ENCODE results near the gene ZMYND8.
"Not testable (repeated sequence)": the region's sequence is repeated elsewhere in the genome, so short reads cannot be mapped to it uniquely, and the experiment has no call there.

ZMYND8 gene

GRCh38 chr20:47262008-47262364 lies 94.5 kb downstream of the ZMYND8 start:
- H3K9ac ChIP-seq (ENCODE audit: low read length): peak overlapping the region; percentile 64
- peak overlapping the region; percentile 62 for H3K4me2 ChIP-seq (ENCODE audit: low read length)
- no peaks in the 10 kb centered on the region for H3K27me3 ChIP-seq (ENCODE audit: insufficient read depth, low read length)
- peaks cover 73% of the 10 kb centered on the region for H3K36me3 ChIP-seq (ENCODE audit: insufficient read depth, low read length)
- H3F3A ChIP-seq (ENCODE audit: insufficient read depth, low read length): 0 out of 2 replicates have a peak, but pooled peaks cover 4% of the 10 kb centered on the region
- peaks cover 24% of the 10 kb centered on the region for H3K79me2 ChIP-seq (ENCODE audit: insufficient read depth, low read length)
- peak overlapping the region; percentile 51 for H3K4me3 ChIP-seq (ENCODE audit: low read depth, low read length, poor library complexity, severe bottlenecking)
- no peaks in the 10 kb centered on the region for H3K9me3 ChIP-seq (ENCODE audit: low read length)
- H4K20me1 ChIP-seq (ENCODE audit: insufficient read depth, low read length): no peaks in the 10 kb centered on the region
- no peak overlapping the region for H2AFZ ChIP-seq (ENCODE audit: low read length)
- no peak for TF ChIP-seq EZH2 (IDR thresholded peaks at IDR 0.05; ENCODE audit: borderline replicate concordance, low read length)
- no peak for TF ChIP-seq CTCF (IDR thresholded peaks at IDR 0.05; ENCODE audit: low read length)
- H3K27ac ChIP-seq (ENCODE audit: low read depth, low read length, poor library complexity, severe bottlenecking): peak overlapping the region; percentile 97
- H3K4me1 ChIP-seq (ENCODE audit: insufficient read depth, low read length, severe bottlenecking): peaks cover 77% of the 10 kb centered on the region
- no peaks in the 10 kb centered on the region for H3K9me2 ChIP-seq (ENCODE audit: low read depth, low read length)

GRCh38 chr20:47261161-47261774 lies 95.2 kb downstream of the ZMYND8 start:
- Histone ChIP-seq H3K27ac (ENCODE audit: low read depth, low read length, poor library complexity, severe bottlenecking) (peak overlapping the region; percentile 97), H3K4me2 (ENCODE audit: low read length) (peak overlapping the region; percentile 62), H3K9ac (ENCODE audit: low read length) (peak overlapping the region; percentile 64), H3K4me3 (ENCODE audit: low read depth, low read length, poor library complexity, severe bottlenecking) (peak overlapping the region; percentile 51), H3K36me3 (ENCODE audit: insufficient read depth, low read length) (peaks cover 72% of the 10 kb centered on the region), H3K79me2 (ENCODE audit: insufficient read depth, low read length) (peaks cover 24% of the 10 kb centered on the region), H3K4me1 (ENCODE audit: insufficient read depth, low read length, severe bottlenecking) (peaks cover 69% of the 10 kb centered on the region)
- H3K27me3 ChIP-seq (ENCODE audit: insufficient read depth, low read length); H3F3A ChIP-seq (ENCODE audit: insufficient read depth, low read length); H3K9me2 ChIP-seq (ENCODE audit: low read depth, low read length); H3K9me3 ChIP-seq (ENCODE audit: low read length); H2AFZ ChIP-seq (ENCODE audit: low read length); H4K20me1 ChIP-seq (ENCODE audit: insufficient read depth, low read length): not testable (repeated sequence)

GRCh38 chr20:47260540-47261126 lies 95.9 kb downstream of the ZMYND8 start:
- Histone ChIP-seq H3K27ac (ENCODE audit: low read depth, low read length, poor library complexity, severe bottlenecking) (peak overlapping the region; percentile 97), H3K79me2 (ENCODE audit: insufficient read depth, low read length) (peaks cover 24% of the 10 kb centered on the region), H3K36me3 (ENCODE audit: insufficient read depth, low read length) (peaks cover 68% of the 10 kb centered on the region), H3K4me1 (ENCODE audit: insufficient read depth, low read length, severe bottlenecking) (peaks cover 64% of the 10 kb centered on the region)
- H3K4me3 ChIP-seq (ENCODE audit: low read depth, low read length, poor library complexity, severe bottlenecking); H2AFZ ChIP-seq (ENCODE audit: low read length); H3K4me2 ChIP-seq (ENCODE audit: low read length); H4K20me1 ChIP-seq (ENCODE audit: insufficient read depth, low read length); H3K9me3 ChIP-seq (ENCODE audit: low read length); H3K27me3 ChIP-seq (ENCODE audit: insufficient read depth, low read length); H3K9ac ChIP-seq (ENCODE audit: low read length); H3F3A ChIP-seq (ENCODE audit: insufficient read depth, low read length); H3K9me2 ChIP-seq (ENCODE audit: low read depth, low read length): not testable (repeated sequence)

- Histone ChIP-seq H2AFZ (ENCODE audit: low read length) (no peak overlapping the region), H3F3A (ENCODE audit: insufficient read depth, low read length) (0 out of 2 replicates have a peak, but pooled peaks cover 4% of the 10 kb centered on the region), H3K27ac (ENCODE audit: low read depth, low read length, poor library complexity, severe bottlenecking) (peak overlapping the region; percentile 97), H3K9ac (ENCODE audit: low read length) (peak overlapping the region; percentile 34), H3K27me3 (ENCODE audit: insufficient read depth, low read length) (no peaks in the 10 kb centered on the region), H3K9me3 (ENCODE audit: low read length) (no peaks in the 10 kb centered on the region), H3K4me2 (ENCODE audit: low read length) (peak overlapping the region; percentile 40; the same call in 1 of the 2 replicates), H4K20me1 (ENCODE audit: insufficient read depth, low read length) (no peaks in the 10 kb centered on the region), H3K9me2 (ENCODE audit: low read depth, low read length) (no peaks in the 10 kb centered on the region), H3K79me2 (ENCODE audit: insufficient read depth, low read length) (peaks cover 24% of the 10 kb centered on the region), H3K4me1 (ENCODE audit: insufficient read depth, low read length, severe bottlenecking) (peaks cover 64% of the 10 kb centered on the region), H3K4me3 (ENCODE audit: low read depth, low read length, poor library complexity, severe bottlenecking) (peak overlapping the region; percentile 24), H3K36me3 (ENCODE audit: insufficient read depth, low read length) (peaks cover 70% of the 10 kb centered on the region)
- TF ChIP-seq CTCF (IDR thresholded peaks at IDR 0.05; ENCODE audit: low read length) (no peak), EZH2 (IDR thresholded peaks at IDR 0.05; ENCODE audit: borderline replicate concordance, low read length) (no peak)
These were observed 97.5 kb downstream of the ZMYND8 start for GRCh38 chr20:47258745-47259695.

All from OCI-LY1 (cell line).